Embryonic facial prominence (tissue), 1 donor: ENCODE measurements around the gene PELI2.

Experiments
- DNase-seq: peaks from one replicate; pipeline ENCODE4 v3.0.0-alpha.2; 2016; ENCODE audit errors: extremely low spot score

PELI2 gene

GRCh38 chr14:56119201-56119981 is 1.2 kb downstream of the PELI2 start:
- no peak for DNase-seq

- DNase-seq: peak; percentile 40
Measured at GRCh38 chr14:56120091-56120691, 2.0 kb downstream of the PELI2 start.

- DNase-seq: no peak
Measured at GRCh38 chr14:56121816-56122215, 3.6 kb downstream of the PELI2 start.

- DNase-seq: no peak
Measured at GRCh38 chr14:56122301-56122700, 4.1 kb downstream of the PELI2 start.

- no peak for DNase-seq
Measured at GRCh38 chr14:56124327-56124726, 6.1 kb downstream of the PELI2 start.

GRCh38 chr14:56125772-56126636 is 7.8 kb downstream of the PELI2 start:
- no peak for DNase-seq

- DNase-seq: no peak
Measured at GRCh38 chr14:56126637-56126913, 8.4 kb downstream of the PELI2 start.

GRCh38 chr14:56127156-56127555 is 8.9 kb downstream of the PELI2 start:
- DNase-seq: no peak

- DNase-seq: no peak
Measured at GRCh38 chr14:56129092-56129491, 10.9 kb downstream of the PELI2 start.

GRCh38 chr14:56129933-56130332 is 11.7 kb downstream of the PELI2 start:
- no peak for DNase-seq

GRCh38 chr14:56131004-56131864 is 13.0 kb downstream of the PELI2 start:
- no peak for DNase-seq

- DNase-seq: no peak
Measured at GRCh38 chr14:56131865-56132833, 13.9 kb downstream of the PELI2 start.

- DNase-seq: no peak
Measured at GRCh38 chr14:56133547-56133946, 15.3 kb downstream of the PELI2 start.

- DNase-seq: no peak
Measured at GRCh38 chr14:56135001-56135400, 16.8 kb downstream of the PELI2 start.

- no peak for DNase-seq
Measured at GRCh38 chr14:56135668-56136067, 17.5 kb downstream of the PELI2 start.

GRCh38 chr14:56136571-56137452 is 18.6 kb downstream of the PELI2 start:
- DNase-seq: no peak

GRCh38 chr14:56137453-56137807 is 19.2 kb downstream of the PELI2 start:
- no peak for DNase-seq

- no peak for DNase-seq
Measured at GRCh38 chr14:56137849-56138248, 19.6 kb downstream of the PELI2 start.

- no peak for DNase-seq
Measured at GRCh38 chr14:56138928-56139327, 20.7 kb downstream of the PELI2 start.

GRCh38 chr14:56142314-56142713 is 24.1 kb downstream of the PELI2 start:
- no peak for DNase-seq
